Mesendoderm (in vitro differentiated cells): ENCODE data around the gene DDB1.

ENCODE experiments used
- DNase-seq: peaks from one replicate; pipeline ENCODE4 v3.0.0; 2013
- H2AK5ac ChIP-seq: 2 replicates; pipeline ENCODE4 v1.6.1; 2013; ENCODE audit warnings: low read length, inconsistent platforms
- H2BK120ac ChIP-seq: 2 replicates; pipeline ENCODE4 v1.6.1; 2013; ENCODE audit warnings: low read depth, mild to moderate bottlenecking, low read length, moderate library complexity, mixed read lengths
- H2BK15ac ChIP-seq: replicated peaks from 2 replicates; pipeline ENCODE4 v1.6.1; 2013; ENCODE audit warnings: low read depth, mild to moderate bottlenecking, moderate library complexity
- H2BK5ac ChIP-seq: 2 replicates; pipeline ENCODE4 v1.6.1; 2013; ENCODE audit warnings: low read length, inconsistent platforms
- H3K18ac ChIP-seq: 2 replicates; pipeline ENCODE4 v1.6.1; 2013; ENCODE audit warnings: mild to moderate bottlenecking, low read length, mixed read lengths
- H3K23ac ChIP-seq: one replicate; pipeline ENCODE4 v1.6.1; 2013; ENCODE audit warnings: low read length
- H3K27ac ChIP-seq: 2 replicates; pipeline ENCODE4 v1.5.1; 2013; ENCODE audit warnings: low read depth, mild to moderate bottlenecking, inconsistent platforms, low read length, moderate library complexity
- H3K27me3 ChIP-seq: 2 replicates; pipeline ENCODE4 v1.6.1; 2013; ENCODE audit warnings: low read length, control low read depth, mild to moderate bottlenecking, inconsistent platforms; ENCODE audit not compliant: insufficient read depth, poor library complexity
- H3K36me3 ChIP-seq: 2 replicates; pipeline ENCODE4 v1.6.1; 2013; ENCODE audit warnings: low read length, inconsistent platforms; ENCODE audit not compliant: control insufficient read depth, insufficient read depth
- H3K4ac ChIP-seq: one replicate; pipeline ENCODE4 v1.6.1; 2013; ENCODE audit warnings: low read depth, mild to moderate bottlenecking, low read length, moderate library complexity
- H3K4me1 ChIP-seq: 2 replicates; pipeline ENCODE4 v1.6.1; 2013; ENCODE audit warnings: low read depth, low read length, inconsistent platforms; ENCODE audit not compliant: control insufficient read depth
- H3K4me2 ChIP-seq: 2 replicates; pipeline ENCODE4 v1.6.1; 2013; ENCODE audit warnings: low read length
- H3K4me3 ChIP-seq: 2 replicates; pipeline ENCODE4 v1.5.1; 2013; ENCODE audit warnings: mild to moderate bottlenecking, low read length
- H3K56ac ChIP-seq: one replicate; pipeline ENCODE4 v1.6.1; 2013; ENCODE audit warnings: low read length
- H3K79me1 ChIP-seq: 2 replicates; pipeline ENCODE4 v1.6.1; 2013; ENCODE audit warnings: low read length, inconsistent platforms
- H3K79me2 ChIP-seq: 2 replicates; pipeline ENCODE4 v1.6.1; 2013; ENCODE audit warnings: mild to moderate bottlenecking, low read length; ENCODE audit not compliant: control insufficient read depth, insufficient read depth
- H3K9ac ChIP-seq: 2 replicates; pipeline ENCODE4 v1.6.1; 2013; ENCODE audit warnings: low read length, inconsistent platforms
- H4K5ac ChIP-seq: one replicate; pipeline ENCODE4 v1.6.1; 2013; ENCODE audit warnings: low read length
- H4K8ac ChIP-seq: one replicate; pipeline ENCODE4 v1.6.1; 2013; ENCODE audit warnings: low read depth, mild to moderate bottlenecking, control low read depth, low read length, moderate library complexity
- WGBS: extraction: QIAGEN DNeasy Blood & Tissue Kit; methylation state at CpG from one replicate; pipeline ENCODE4 v1.1.7; 2013; ENCODE audit warnings: low lambda C conversion rate, missing lambda C conversion rate; ENCODE audit not compliant: insufficient coverage; ENCODE audit errors: extremely low coverage; 5-methylcytosine and 5-hydroxymethylcytosine counted together

Gene DDB1

DNA sequence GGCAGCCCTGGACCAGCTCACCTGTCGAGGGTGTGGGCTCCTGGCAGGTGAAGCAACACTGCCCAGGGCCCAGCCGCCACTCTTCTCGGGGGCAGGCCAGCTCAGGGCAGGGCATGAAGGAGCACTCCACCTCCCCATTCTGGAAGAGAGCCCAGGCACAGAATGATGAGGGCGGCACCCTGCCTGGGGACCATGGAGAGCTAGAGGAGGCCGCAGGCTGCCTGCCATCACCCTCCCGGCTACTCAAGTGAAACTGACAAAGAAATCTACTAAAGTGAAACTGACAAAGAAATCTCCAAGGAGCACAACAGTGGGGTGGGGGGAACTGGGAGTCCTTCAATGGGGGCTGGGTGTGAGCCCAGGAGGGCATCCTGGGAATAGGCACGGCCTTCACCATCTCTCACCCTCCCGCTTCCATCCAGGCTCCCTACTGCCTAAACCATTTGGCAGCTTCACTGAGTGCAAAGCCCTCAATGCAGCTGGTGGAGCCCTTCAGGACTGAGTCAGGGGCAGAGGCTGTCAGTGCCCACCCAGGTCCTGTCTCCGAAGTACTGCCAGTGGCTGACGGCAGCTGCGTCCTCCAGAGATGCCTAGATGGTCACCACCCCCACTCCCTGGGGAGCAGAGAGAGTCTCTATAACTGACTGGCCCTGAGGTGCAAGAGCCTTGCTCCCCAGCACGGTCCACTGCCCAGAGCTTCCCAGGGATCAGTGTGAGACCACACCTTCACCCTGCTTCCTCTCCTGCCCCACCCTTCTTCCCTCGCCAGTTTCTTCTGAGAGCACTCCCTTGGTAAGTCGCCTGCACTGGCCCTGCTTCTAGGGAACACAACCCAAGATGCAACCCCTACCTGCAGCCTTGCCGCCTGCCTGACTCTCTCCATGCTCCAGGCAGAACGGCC, 59.5 kb downstream of the DDB1 start:
- no peak overlapping the region for H3K9ac ChIP-seq
- no peak overlapping the region for H3K23ac ChIP-seq
- H2BK120ac ChIP-seq, result no peak overlapping the region
- no peak overlapping the region for H3K4me3 ChIP-seq
- no peaks in the 10 kb centered on the region for H3K4me1 ChIP-seq
- H3K27ac ChIP-seq, result no peak overlapping the region
- H4K8ac ChIP-seq, result no peak overlapping the region
- no peaks in the 10 kb centered on the region for H3K36me3 ChIP-seq
- no peak overlapping the region for H3K4ac ChIP-seq
- H3K27me3 ChIP-seq, result no peaks in the 10 kb centered on the region
- H3K56ac ChIP-seq, result no peak overlapping the region
- no peak for DNase-seq
- H3K79me2 ChIP-seq, result no peaks in the 10 kb centered on the region
- WGBS, result no CpG with 5 or more reads among the region's 16 CpGs
- no peak overlapping the region for H2BK5ac ChIP-seq
- no peak overlapping the region for H3K18ac ChIP-seq
- H3K79me1 ChIP-seq, result no peaks in the 10 kb centered on the region
- H2AK5ac ChIP-seq, result no peak overlapping the region
- H3K4me2 ChIP-seq, result no peak overlapping the region
- no peak overlapping the region for H2BK15ac ChIP-seq
- no peak overlapping the region for H4K5ac ChIP-seq

GRCh38 chr11:61272731-61273130, 60.2 kb downstream of the DDB1 start:
- Histone ChIP-seq H3K79me2 (no peaks in the 10 kb centered on the region), H3K4me1 (no peaks in the 10 kb centered on the region), H3K79me1 (no peaks in the 10 kb centered on the region), H3K4me2 (no peak overlapping the region), H3K9ac (no peak overlapping the region), H3K56ac (no peak overlapping the region), H3K4me3 (no peak overlapping the region), H3K18ac (no peak overlapping the region), H3K27me3 (no peaks in the 10 kb centered on the region), H2AK5ac (no peak overlapping the region), H2BK5ac (no peak overlapping the region), H3K36me3 (no peaks in the 10 kb centered on the region), H3K27ac (no peak overlapping the region), H2BK15ac (no peak overlapping the region), H4K8ac (no peak overlapping the region), H3K23ac (no peak overlapping the region), H4K5ac (no peak overlapping the region), H3K4ac (no peak overlapping the region), H2BK120ac (no peak overlapping the region)
- DNase-seq, result no peak
- 100% methylated on average over 1 of the region's 3 CpGs for WGBS

- Histone ChIP-seq H3K56ac (no peak overlapping the region), H3K4me1 (no peaks in the 10 kb centered on the region), H2BK5ac (no peak overlapping the region), H3K18ac (no peak overlapping the region), H3K4me3 (no peak overlapping the region), H3K36me3 (no peaks in the 10 kb centered on the region), H3K9ac (no peak overlapping the region), H3K23ac (no peak overlapping the region), H3K27ac (no peak overlapping the region), H2BK15ac (no peak overlapping the region), H3K27me3 (no peaks in the 10 kb centered on the region), H4K8ac (no peak overlapping the region), H3K79me2 (no peaks in the 10 kb centered on the region), H3K79me1 (no peaks in the 10 kb centered on the region), H2BK120ac (no peak overlapping the region), H4K5ac (no peak overlapping the region), H3K4me2 (no peak overlapping the region), H3K4ac (no peak overlapping the region), H2AK5ac (no peak overlapping the region)
- DNase-seq, result no peak
- WGBS, result no CpG with 5 or more reads among the region's 7 CpGs
These were observed 62.4 kb downstream of the DDB1 start for GRCh38 chr11:61270354-61271076.

DNA sequence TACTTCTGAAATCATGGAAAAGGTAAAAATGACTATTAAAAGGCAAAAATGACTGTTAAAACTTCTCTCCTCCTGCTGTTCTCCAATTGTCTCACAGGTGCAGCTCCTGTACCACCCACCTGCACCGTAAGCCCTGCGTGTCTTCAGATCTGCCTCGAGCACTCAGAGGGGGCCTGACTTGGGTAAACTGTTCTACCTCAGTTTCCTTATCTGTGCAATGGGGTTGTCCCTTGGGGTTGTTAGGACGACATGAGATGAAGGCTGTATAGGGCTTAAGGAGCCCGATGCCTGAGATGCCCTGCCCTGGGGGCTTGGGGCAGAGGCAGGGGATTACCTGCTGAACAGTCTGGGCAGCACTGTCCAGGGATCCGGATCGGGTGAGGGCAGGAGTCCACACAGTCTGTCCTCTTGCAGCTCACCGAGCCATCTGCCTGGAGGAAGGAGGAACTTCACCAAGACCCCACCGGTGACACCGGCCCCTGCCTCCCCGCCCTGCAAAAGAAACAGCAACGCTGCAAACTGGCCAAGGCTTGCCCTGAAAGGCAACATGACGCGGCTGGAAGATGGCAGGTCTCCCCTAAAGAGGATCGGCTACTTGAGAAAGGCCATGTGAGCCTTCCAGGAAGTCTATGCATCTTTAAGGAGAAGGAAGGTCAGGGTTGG, 64.2 kb downstream of the DDB1 start:
- Histone ChIP-seq H2BK15ac (no peak overlapping the region), H3K4me1 (no peaks in the 10 kb centered on the region), H3K18ac (no peak overlapping the region), H3K56ac (no peak overlapping the region), H4K5ac (no peak overlapping the region), H3K4ac (no peak overlapping the region), H3K27ac (no peak overlapping the region), H2AK5ac (no peak overlapping the region), H3K79me2 (no peaks in the 10 kb centered on the region), H3K79me1 (no peaks in the 10 kb centered on the region), H3K4me2 (no peak overlapping the region), H3K36me3 (no peaks in the 10 kb centered on the region), H3K9ac (no peak overlapping the region), H3K23ac (no peak overlapping the region), H2BK5ac (no peak overlapping the region), H3K27me3 (no peaks in the 10 kb centered on the region), H2BK120ac (no peak overlapping the region), H3K4me3 (no peak overlapping the region), H4K8ac (no peak overlapping the region)
- no peak for DNase-seq
- no CpG with 5 or more reads among the region's 15 CpGs for WGBS

- Histone ChIP-seq H3K4ac (no peak overlapping the region), H3K27ac (no peak overlapping the region), H3K27me3 (no peaks in the 10 kb centered on the region), H3K56ac (no peak overlapping the region), H3K4me1 (no peaks in the 10 kb centered on the region), H2AK5ac (no peak overlapping the region), H4K5ac (no peak overlapping the region), H4K8ac (no peak overlapping the region), H3K79me1 (no peaks in the 10 kb centered on the region), H3K18ac (no peak overlapping the region), H2BK5ac (no peak overlapping the region), H3K4me2 (no peak overlapping the region), H3K9ac (no peak overlapping the region), H3K23ac (no peak overlapping the region), H3K4me3 (no peak overlapping the region), H3K79me2 (no peaks in the 10 kb centered on the region), H3K36me3 (no peaks in the 10 kb centered on the region), H2BK15ac (no peak overlapping the region), H2BK120ac (no peak overlapping the region)
- no CpG with 5 or more reads among the region's 6 CpGs for WGBS
- no peak for DNase-seq
These were observed 65.5 kb downstream of the DDB1 start for GRCh38 chr11:61267437-61267841.
